HG03108 (cell line): Measurements from ENCODE around the gene STX16.

Experiments used
- ATAC-seq: cut with Tn5 transposase; IDR thresholded peaks from one replicate; pipeline ENCODE4 v1.9.1; 2021; ENCODE audit warnings: moderate library complexity; ENCODE audit not compliant: unreplicated experiment

The STX16 gene

GRCh38 chr20:58673119-58673518, 22.0 kb downstream of the STX16 start:
- no peak for ATAC-seq

GRCh38 chr20:58675146-58675584, 24.1 kb downstream of the STX16 start:
- no peak for ATAC-seq

- ATAC-seq, result no peak
Observed at GRCh38 chr20:58675641-58676040, 24.6 kb downstream of the STX16 start.

GRCh38 chr20:58676161-58676560, 25.1 kb downstream of the STX16 start:
- ATAC-seq, result no peak

- ATAC-seq, result no peak
Observed at GRCh38 chr20:58677079-58677604, 26.1 kb downstream of the STX16 start.

GRCh38 chr20:58677808-58678207, 26.7 kb downstream of the STX16 start:
- ATAC-seq, result no peak

GRCh38 chr20:58678806-58679205, 27.7 kb downstream of the STX16 start:
- no peak for ATAC-seq

GRCh38 chr20:58682656-58683531, 31.8 kb downstream of the STX16 start:
- no peak for ATAC-seq

GRCh38 chr20:58684291-58684690, 33.2 kb downstream of the STX16 start:
- no peak for ATAC-seq

- ATAC-seq, result no peak
Observed at GRCh38 chr20:58685988-58686387, 34.9 kb downstream of the STX16 start.

- ATAC-seq, result no peak
Observed at GRCh38 chr20:58688414-58688813, 37.3 kb downstream of the STX16 start.

GRCh38 chr20:58688840-58689239, 37.8 kb downstream of the STX16 start:
- no peak for ATAC-seq

GRCh38 chr20:58690396-58691135, 39.5 kb downstream of the STX16 start:
- ATAC-seq, result no peak

- no peak for ATAC-seq
Observed at GRCh38 chr20:58691773-58692578, 40.9 kb downstream of the STX16 start.

- peak; percentile 91 for ATAC-seq
Observed at GRCh38 chr20:58692579-58693225, 41.6 kb downstream of the STX16 start, which contains the start of gene NPEPL1. TSS of gene NPEPL1 (plus strand) at chr20:58692800. CDS start at chr20:58692901, 101 bp downstream.

GRCh38 chr20:58693226-58694006, 42.3 kb downstream of the STX16 start:
- ATAC-seq, result peak; percentile 19

- no peak for ATAC-seq
Observed at GRCh38 chr20:58694241-58695083, 43.4 kb downstream of the STX16 start.

- ATAC-seq, result no peak
Observed at GRCh38 chr20:58695084-58695722, 44.1 kb downstream of the STX16 start.
